ENCODE data around the gene CA5A. TPM values are rescaled to one million over a fixed set of nuclear protein-coding genes. Genes with fewer than 3 reads are reported as not detected.

The CA5A gene
- total and polyA plus RNA-seq, 2 of the 13 experiments (the other 11 are each of a cell fraction or from before 2014, with no cell fraction given), result 66.8 to 106 TPM

GRCh38 chr16:87955302-87956097, 19.2 kb upstream of the CA5A start:
- Histone ChIP-seq H3K27me3 (ENCODE audit: control insufficient read depth in 1 of 2, insufficient read depth in 2 of 2, low read length in 2 of 2) (no peaks in the 10 kb centered on the region), H3K4me2 (ENCODE audit: low read depth, low read length) (no peak overlapping the region), H3K4me3 (replicated peaks in 1 of 3; ENCODE audit: insufficient read depth in 1 of 3, low read depth in 2 of 3, low read length in 3 of 3) (no peak overlapping the region), H3K9ac (ENCODE audit: insufficient read depth, low read depth, low read length) (no peak overlapping the region), H3K9me3 (ENCODE audit: low read length) (no peaks in the 10 kb centered on the region), H4K20me1 (ENCODE audit: insufficient read depth, low read length) (0 out of 2 replicates have a peak, but pooled peaks cover 5% of the 10 kb centered on the region), H3K4me1 (ENCODE audit: insufficient read depth, low read length) (peaks cover 45% of the 10 kb centered on the region), H3K79me2 (ENCODE audit: insufficient read depth, low read length) (peaks cover 75% of the 10 kb centered on the region), H3K36me3 (replicated peaks in 1 of 2; ENCODE audit: control insufficient read depth in 1 of 2, insufficient read depth in 2 of 2, low read length in 2 of 2) (peaks cover 6 to 31% of the 10 kb centered on the region in 2 experiments; a peak in 4 of 5 replicates), H2AFZ (ENCODE audit: low read length) (no peak overlapping the region), H3K27ac (ENCODE audit: extremely low read length, insufficient read depth, low read length) (no peak overlapping the region)
- ChIA-PET CTCF (ENCODE audit: low intra/inter-chr PET ratio, low total read pairs) (no interaction called here), POLR2A (no interaction called here)
- BruUV-seq (replicated peaks), result no TSS peak
- WGBS (ENCODE audit: low lambda C conversion rate), result 90% methylated on average over 17 of the region's 18 CpGs
- in situ Hi-C loops (cut with HindIII; ENCODE audit: extremely low pct_ligation_motif_present, low pct_unique_long_range_greater_than_20kb) (no loop called here), intact Hi-C loops (cut with micrococcal nuclease; ENCODE audit: unreplicated experiment) (no loop called here)
- ATAC-seq (no peak), FAIRE-seq (peak; percentile 36), DNase-seq (ENCODE audit: low spot score) (no peak)
- TF ChIP-seq ARNTL (CRISPR knock-in tag; IDR thresholded peaks at IDR 0.05), result no peak
- no peak for TF ChIP-seq POGZ (CRISPR knock-in tag; IDR thresholded peaks at IDR 0.05)
- TF ChIP-seq ZNF724P (CRISPR knock-in tag; IDR thresholded peaks at IDR 0.05; ENCODE audit: borderline replicate concordance), result no peak
- no peak for TF ChIP-seq ZNF367 (CRISPR knock-in tag; IDR thresholded peaks at IDR 0.05; ENCODE audit: borderline replicate concordance)
- TF ChIP-seq RBM39 (IDR thresholded peaks at IDR 0.05; ENCODE audit: low read depth, low read length, poor library complexity, severe bottlenecking), result no peak
- TF ChIP-seq ZNF331 (CRISPR knock-in tag; IDR thresholded peaks at IDR 0.05), result no peak
- no peak for TF ChIP-seq ATRX (CRISPR knock-in tag; IDR thresholded peaks at IDR 0.05; ENCODE audit: borderline replicate concordance)
- no peak for TF ChIP-seq PHF5A (CRISPR knock-in tag; IDR thresholded peaks at IDR 0.05; ENCODE audit: low read depth, unreplicated experiment)
- no peak for TF ChIP-seq PHF8 (CRISPR knock-in tag; IDR thresholded peaks at IDR 0.05)
- TF ChIP-seq FOXA1 (IDR thresholded peaks at IDR 0.05), result no peak
- no peak for TF ChIP-seq FOXA1 (CRISPR knock-in tag; IDR thresholded peaks at IDR 0.05)
- TF ChIP-seq NFYC (CRISPR knock-in tag; IDR thresholded peaks at IDR 0.05), result no peak
- no peak for TF ChIP-seq HMG20A (CRISPR knock-in tag; IDR thresholded peaks at IDR 0.05; ENCODE audit: borderline replicate concordance)
- 0 out of 2 replicates have a peak, but pooled peaks have one; percentile 32 for TF ChIP-seq POLR2G (IDR thresholded peaks at IDR 0.05; ENCODE audit: low read depth, low read length)
- TF ChIP-seq NR2F1 (CRISPR knock-in tag; IDR thresholded peaks at IDR 0.05), result no peak
- no peak for TF ChIP-seq NFE2L1 (CRISPR knock-in tag; IDR thresholded peaks at IDR 0.05; ENCODE audit: borderline replicate concordance)
- TF ChIP-seq NCOR1 (IDR thresholded peaks at IDR 0.05; ENCODE audit: borderline replicate concordance, low read length), result no peak
- no peak for TF ChIP-seq NCOA5 (CRISPR knock-in tag; IDR thresholded peaks at IDR 0.05)
- no peak for TF ChIP-seq SMC3 (IDR thresholded peaks at IDR 0.05; ENCODE audit: low read length)
- TF ChIP-seq SMAD9 (CRISPR knock-in tag; IDR thresholded peaks at IDR 0.05), result 0 out of 2 replicates have a peak, but pooled peaks have one; percentile 49
- TF ChIP-seq CEBPG (CRISPR knock-in tag; IDR thresholded peaks at IDR 0.05), result peak; percentile 48; the same call in 1 of the 2 replicates
- no peak for TF ChIP-seq HMGXB3 (CRISPR knock-in tag; IDR thresholded peaks at IDR 0.05; ENCODE audit: borderline replicate concordance)
- TF ChIP-seq ELF3 (CRISPR knock-in tag; IDR thresholded peaks at IDR 0.05), result no peak
- 0 out of 2 replicates have a peak, but pooled peaks have one; percentile 44 for TF ChIP-seq CEBPB (IDR thresholded peaks at IDR 0.05; ENCODE audit: borderline replicate concordance, low read depth, low read length)
